Sigmoid colon (tissue), 4 donors: ENCODE data around the gene GINS2.

ENCODE experiments used
- CTCF ChIP-seq, 4 experiments: fragments of 450-650 bp in 3 of 4; fragments of 200-600 bp in 1 of 4; IDR thresholded peaks; one replicate each; pipeline ENCODE4 v1.5.1; 2016 to 2019; ENCODE audit warnings: antibody characterized with exemption in 4 of 4, mild to moderate bottlenecking in 3 of 4, moderate library complexity in 2 of 4
- EP300 ChIP-seq, 4 donors: sonication (generic); formaldehyde crosslinking; IDR thresholded peaks; one replicate each; pipeline ENCODE4 v1.6.1; 2017; ENCODE audit warnings: antibody characterized with exemption in 4 of 4
- POLR2A ChIP-seq, 2 donors: fragments of 450-650 bp; IDR thresholded peaks; one replicate each; pipeline ENCODE4 v1.6.1; 2016; ENCODE audit warnings: antibody characterized with exemption in 2 of 2, mild to moderate bottlenecking in 2 of 2, moderate library complexity in 2 of 2
- POLR2AphosphoS5 ChIP-seq, 4 donors: sonication (generic); formaldehyde crosslinking; IDR thresholded peaks; one replicate each; pipeline ENCODE4 v1.6.1; 2017; ENCODE audit warnings: antibody characterized with exemption in 4 of 4

GRCh38 chr16:85673529-85674417 lies 15.0 kb downstream of the GINS2 start:
- TF ChIP-seq CTCF (IDR thresholded peaks at IDR 0.05), result no peak
- no peak for TF ChIP-seq POLR2A (IDR thresholded peaks at IDR 0.05)
- TF ChIP-seq EP300 (IDR thresholded peaks at IDR 0.05), result no peak
- no peak for TF ChIP-seq POLR2AphosphoS5 (IDR thresholded peaks at IDR 0.05)
